Nephron (organoid): ENCODE results near the gene IL1RAPL1.

ENCODE experiments used
- H3K27ac Mint-ChIP-seq, 3 experiments: 2 replicates each; pipeline ENCODE4 v1.8.0; 2020; ENCODE audit warnings: mixed read lengths in 3 of 3, mild to moderate bottlenecking in 2 of 3, moderate library complexity in 1 of 3
- H3K27me3 Mint-ChIP-seq: 2 replicates; pipeline ENCODE4 v1.8.0; 2021; ENCODE audit warnings: low read depth, mild to moderate bottlenecking, moderate library complexity, mixed read lengths
- H3K36me3 Mint-ChIP-seq: 2 replicates; pipeline ENCODE4 v1.8.0; 2020; ENCODE audit warnings: low read depth, mixed read lengths
- H3K4me1 Mint-ChIP-seq: 2 replicates; pipeline ENCODE4 v1.8.0; 2020; ENCODE audit warnings: mixed read lengths
- H3K4me3 Mint-ChIP-seq, 3 experiments: 2 replicates each; pipeline ENCODE4 v1.8.0; 2020; ENCODE audit warnings: mild to moderate bottlenecking in 3 of 3, mixed read lengths in 3 of 3, moderate library complexity in 2 of 3
- H3K9me3 Mint-ChIP-seq: 2 replicates; pipeline ENCODE4 v1.8.0; 2020; ENCODE audit warnings: mixed read lengths
- CTCF ChIP-seq, 3 experiments: fragments of 200-600 bp; sonication (generic); IDR thresholded peaks; one replicate each; pipeline ENCODE4 v1.5.0; 2021; ENCODE audit warnings: antibody characterized with exemption in 3 of 3; ENCODE audit not compliant: unreplicated experiment in 3 of 3

Gene IL1RAPL1

GRCh38 chrX:29274517-29274916 lies 687.3 kb downstream of the IL1RAPL1 start:
- Mint-ChIP-seq H3K9me3 (peaks cover 17% of the 10 kb centered on the region), H3K4me1 (no peaks in the 10 kb centered on the region), H3K27me3 (no peaks in the 10 kb centered on the region), H3K27ac (no peak overlapping the region), H3K36me3 (no peaks in the 10 kb centered on the region), H3K4me3 (no peak overlapping the region)
- no peak for TF ChIP-seq CTCF (IDR thresholded peaks at IDR 0.05; ENCODE audit: unreplicated experiment in 3 of 3)

- Mint-ChIP-seq H3K9me3 (peaks cover 20% of the 10 kb centered on the region), H3K27me3 (no peaks in the 10 kb centered on the region), H3K27ac (no peak overlapping the region), H3K4me1 (no peaks in the 10 kb centered on the region), H3K36me3 (no peaks in the 10 kb centered on the region), H3K4me3 (no peak overlapping the region)
- no peak for TF ChIP-seq CTCF (IDR thresholded peaks at IDR 0.05; ENCODE audit: unreplicated experiment in 3 of 3)
These were observed 688.7 kb downstream of the IL1RAPL1 start for GRCh38 chrX:29275928-29276327.

- Mint-ChIP-seq H3K27me3 (no peaks in the 10 kb centered on the region), H3K36me3 (no peaks in the 10 kb centered on the region), H3K27ac (no peak overlapping the region), H3K4me1 (no peaks in the 10 kb centered on the region), H3K4me3 (no peak overlapping the region), H3K9me3 (peaks cover 5% of the 10 kb centered on the region)
- no peak for TF ChIP-seq CTCF (IDR thresholded peaks at IDR 0.05; ENCODE audit: unreplicated experiment in 3 of 3)
These were observed 694.0 kb downstream of the IL1RAPL1 start for GRCh38 chrX:29281078-29281742.

- Mint-ChIP-seq H3K36me3 (no peaks in the 10 kb centered on the region), H3K9me3 (peaks cover 3% of the 10 kb centered on the region), H3K27ac (no peak overlapping the region), H3K4me3 (no peak overlapping the region), H3K27me3 (no peaks in the 10 kb centered on the region), H3K4me1 (no peaks in the 10 kb centered on the region)
- TF ChIP-seq CTCF (IDR thresholded peaks at IDR 0.05; ENCODE audit: unreplicated experiment in 3 of 3): no peak
These were observed 698.4 kb downstream of the IL1RAPL1 start for GRCh38 chrX:29285664-29286063.

- H3K27ac Mint-ChIP-seq: no peak overlapping the region
- no peak for TF ChIP-seq CTCF (IDR thresholded peaks at IDR 0.05; ENCODE audit: unreplicated experiment in 3 of 3)
- H3K4me1 Mint-ChIP-seq: peaks cover 7% of the 10 kb centered on the region
- no peaks in the 10 kb centered on the region for H3K9me3 Mint-ChIP-seq
- no peak overlapping the region for H3K4me3 Mint-ChIP-seq
- no peaks in the 10 kb centered on the region for H3K36me3 Mint-ChIP-seq
- no peaks in the 10 kb centered on the region for H3K27me3 Mint-ChIP-seq
These were observed 708.9 kb downstream of the IL1RAPL1 start for GRCh38 chrX:29295987-29296680.
